Measurements from ENCODE around the gene SLC16A7. TPM values are rescaled to one million over a fixed set of nuclear protein-coding genes. Genes with fewer than 3 reads are reported as not detected.

SLC16A7 gene
- total and polyA plus RNA-seq, 4 donors = 0.88 to 60.2 (median 25.6) TPM

DNA sequence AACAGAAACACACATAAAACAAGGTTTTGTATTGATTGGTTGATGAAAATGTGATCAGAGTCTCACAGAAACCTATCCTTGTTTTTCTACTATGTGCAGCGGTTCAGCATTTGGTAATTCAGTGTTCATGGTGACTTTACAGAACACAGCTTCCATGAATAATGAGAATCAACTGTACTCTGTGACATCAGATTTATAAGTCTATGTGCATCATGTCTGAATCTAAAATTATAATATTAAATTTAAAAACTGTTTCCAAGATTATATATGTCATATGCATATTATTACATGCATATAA is 104.3 kb downstream of the SLC16A7 start:
- no peak overlapping the region for H3K27ac ChIP-seq (ENCODE audit: low read depth in 1 of 2, low read length in 2 of 2)
- DNase-seq (no peak), ATAC-seq (ENCODE audit: low FRiP score) (no peak)
- H3K9me3 ChIP-seq (ENCODE audit: control insufficient read depth, low read length) = no peaks in the 10 kb centered on the region
- 51 to 62% methylated on average over 1 of the region's 1 CpG for WGBS, 2 donors
- H3K27me3 ChIP-seq (ENCODE audit: control insufficient read depth in 1 of 2, insufficient read depth in 2 of 2, low read length in 1 of 2) = no peaks in the 10 kb centered on the region
- intact Hi-C loops (cut with DNase I) = no loop called here
- no peak overlapping the region for H3K4me3 ChIP-seq (ENCODE audit: low read length in 2 of 2)
- no peaks in the 10 kb centered on the region for H3K36me3 ChIP-seq (ENCODE audit: control insufficient read depth in 1 of 2, insufficient read depth in 2 of 2, low read length in 1 of 2)
- no peaks in the 10 kb centered on the region for H3K4me1 ChIP-seq (ENCODE audit: control insufficient read depth in 1 of 2, insufficient read depth in 2 of 2, low read length in 2 of 2)

DNA sequence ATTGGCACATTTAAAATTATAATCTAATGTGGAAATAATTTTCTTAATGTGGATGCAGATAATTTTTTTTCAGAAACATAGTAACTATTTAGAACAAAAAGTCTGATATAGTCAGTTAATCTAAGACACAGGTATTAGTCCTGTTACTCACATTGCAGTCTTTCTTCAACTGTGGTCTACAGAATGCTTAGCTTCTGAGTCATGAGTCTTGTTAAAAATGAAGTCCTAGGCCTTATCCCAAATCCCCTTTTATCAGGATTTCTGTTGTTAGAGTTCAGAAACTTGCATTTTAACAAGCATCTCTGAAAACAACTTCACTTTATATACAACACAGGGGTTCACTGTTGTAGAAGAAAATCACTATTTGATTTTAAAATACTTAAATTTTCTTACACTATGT is 112.2 kb downstream of the SLC16A7 start:
- H3K36me3 ChIP-seq (ENCODE audit: control insufficient read depth in 1 of 2, insufficient read depth in 2 of 2, low read length in 1 of 2) = no peaks in the 10 kb centered on the region
- DNase-seq = no peak
- no peak for ATAC-seq (ENCODE audit: low FRiP score)
- intact Hi-C loops (cut with DNase I) = no loop called here
- H3K27me3 ChIP-seq (ENCODE audit: control insufficient read depth in 1 of 2, insufficient read depth in 2 of 2, low read length in 1 of 2) = no peaks in the 10 kb centered on the region
- H3K9me3 ChIP-seq (ENCODE audit: control insufficient read depth, low read length) = no peaks in the 10 kb centered on the region
- no peaks in the 10 kb centered on the region for H3K4me1 ChIP-seq (ENCODE audit: control insufficient read depth in 1 of 2, insufficient read depth in 2 of 2, low read length in 2 of 2)
- H3K4me3 ChIP-seq (ENCODE audit: low read length in 2 of 2) = no peak overlapping the region
- no peak overlapping the region for H3K27ac ChIP-seq (ENCODE audit: low read depth in 1 of 2, low read length in 2 of 2)

DNA sequence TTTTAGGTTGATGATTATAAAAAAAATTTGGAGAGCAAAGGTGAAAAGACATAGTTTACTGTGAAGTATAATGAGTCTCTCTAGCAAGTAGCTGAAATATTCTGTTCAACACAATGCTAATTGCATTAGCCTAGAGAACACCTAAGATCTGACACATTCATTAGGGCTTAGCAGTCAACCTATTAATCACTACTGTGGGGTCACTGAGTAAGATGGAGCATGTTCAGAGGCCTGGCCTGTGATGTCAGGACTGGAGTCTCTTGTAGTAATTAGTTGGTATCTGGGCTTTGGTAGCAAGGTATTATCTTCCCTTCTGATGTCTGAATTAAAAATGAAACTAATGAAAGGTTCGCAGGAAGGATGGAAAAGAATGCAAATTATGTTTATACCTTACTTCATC is 112.7 kb downstream of the SLC16A7 start:
- no peak overlapping the region for H3K27ac ChIP-seq (ENCODE audit: low read depth in 1 of 2, low read length in 2 of 2)
- H3K9me3 ChIP-seq (ENCODE audit: control insufficient read depth, low read length) = no peaks in the 10 kb centered on the region
- no peak overlapping the region for H3K4me3 ChIP-seq (ENCODE audit: low read length in 2 of 2)
- 100% methylated on average over 1 of the region's 1 CpG for WGBS, 2 donors
- no peaks in the 10 kb centered on the region for H3K4me1 ChIP-seq (ENCODE audit: control insufficient read depth in 1 of 2, insufficient read depth in 2 of 2, low read length in 2 of 2)
- intact Hi-C loops (cut with DNase I) = no loop called here
- H3K27me3 ChIP-seq (ENCODE audit: control insufficient read depth in 1 of 2, insufficient read depth in 2 of 2, low read length in 1 of 2) = no peaks in the 10 kb centered on the region
- DNase-seq = no peak
- H3K36me3 ChIP-seq (ENCODE audit: control insufficient read depth in 1 of 2, insufficient read depth in 2 of 2, low read length in 1 of 2) = no peaks in the 10 kb centered on the region
- no peak for ATAC-seq (ENCODE audit: low FRiP score)

DNA sequence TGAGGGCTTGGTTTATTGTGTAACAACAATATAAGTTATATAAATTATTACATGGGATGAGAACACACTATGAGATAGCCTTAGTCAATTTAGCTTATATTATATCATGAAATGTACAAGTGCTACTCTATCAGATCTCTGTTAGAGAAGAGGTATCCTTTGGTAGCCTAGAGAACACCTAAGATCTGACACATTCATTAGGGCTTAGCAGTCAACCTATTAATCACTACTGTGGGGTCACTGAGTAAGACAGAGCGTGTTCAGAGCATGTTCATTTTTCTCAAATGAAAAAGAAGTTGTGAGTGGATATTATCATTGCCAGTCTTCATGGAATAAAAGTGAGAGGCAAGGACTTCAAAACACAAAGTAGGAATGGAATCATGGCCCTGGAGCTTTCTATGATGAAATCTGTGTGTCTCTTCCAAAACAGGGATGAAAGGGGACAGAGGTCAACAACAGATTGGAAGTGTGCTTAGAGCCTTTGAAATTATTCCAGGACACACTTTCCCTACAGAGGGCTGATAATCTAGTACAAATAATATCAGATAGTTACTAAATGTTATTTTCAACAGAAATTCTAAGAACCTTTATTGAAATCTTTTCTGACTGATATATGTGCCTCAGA is 114.3 kb downstream of the SLC16A7 start:
- no peak overlapping the region for H3K27ac ChIP-seq (ENCODE audit: low read depth in 1 of 2, low read length in 2 of 2)
- ATAC-seq (ENCODE audit: low FRiP score) = no peak
- H3K27me3 ChIP-seq (ENCODE audit: control insufficient read depth in 1 of 2, insufficient read depth in 2 of 2, low read length in 1 of 2) = no peaks in the 10 kb centered on the region
- H3K9me3 ChIP-seq (ENCODE audit: control insufficient read depth, low read length) = no peaks in the 10 kb centered on the region
- 41 to 95% methylated on average over 1 of the region's 1 CpG for WGBS, 2 donors
- H3K4me3 ChIP-seq (ENCODE audit: low read length in 2 of 2) = no peak overlapping the region
- intact Hi-C loops (cut with DNase I) = no loop called here
- no peaks in the 10 kb centered on the region for H3K36me3 ChIP-seq (ENCODE audit: control insufficient read depth in 1 of 2, insufficient read depth in 2 of 2, low read length in 1 of 2)
- H3K4me1 ChIP-seq (ENCODE audit: control insufficient read depth in 1 of 2, insufficient read depth in 2 of 2, low read length in 2 of 2) = no peaks in the 10 kb centered on the region
- DNase-seq = no peak

DNA sequence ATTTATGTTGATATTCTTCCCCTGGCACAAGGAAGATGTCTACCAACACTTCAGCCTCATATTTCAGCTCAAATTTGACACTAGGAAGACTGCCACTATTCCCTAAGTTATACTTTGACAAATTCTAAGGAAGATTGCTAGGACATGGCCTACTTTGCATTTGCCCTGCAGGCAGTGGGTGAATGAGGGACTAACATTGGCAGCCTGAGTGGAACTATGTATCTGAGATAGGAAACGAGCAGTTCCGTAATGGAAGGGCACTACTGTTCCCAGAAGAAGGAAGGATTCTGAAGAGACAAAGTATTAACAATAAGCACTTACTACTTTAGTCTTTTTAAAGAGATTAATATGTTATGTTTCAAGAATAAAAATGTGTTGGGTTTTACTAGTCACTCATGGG is 115.1 kb downstream of the SLC16A7 start:
- no peaks in the 10 kb centered on the region for H3K27me3 ChIP-seq (ENCODE audit: control insufficient read depth in 1 of 2, insufficient read depth in 2 of 2, low read length in 1 of 2)
- H3K36me3 ChIP-seq (ENCODE audit: control insufficient read depth in 1 of 2, insufficient read depth in 2 of 2, low read length in 1 of 2) = no peaks in the 10 kb centered on the region
- 63 to 73% methylated on average over 2 of the region's 2 CpGs for WGBS, 2 donors
- no peak overlapping the region for H3K4me3 ChIP-seq (ENCODE audit: low read length in 2 of 2)
- H3K4me1 ChIP-seq (ENCODE audit: control insufficient read depth in 1 of 2, insufficient read depth in 2 of 2, low read length in 2 of 2) = no peaks in the 10 kb centered on the region
- H3K27ac ChIP-seq (ENCODE audit: low read depth in 1 of 2, low read length in 2 of 2) = no peak overlapping the region
- no peak for ATAC-seq (ENCODE audit: low FRiP score)
- H3K9me3 ChIP-seq (ENCODE audit: control insufficient read depth, low read length) = no peaks in the 10 kb centered on the region
- intact Hi-C loops (cut with DNase I) = no loop called here
- no peak for DNase-seq

DNA sequence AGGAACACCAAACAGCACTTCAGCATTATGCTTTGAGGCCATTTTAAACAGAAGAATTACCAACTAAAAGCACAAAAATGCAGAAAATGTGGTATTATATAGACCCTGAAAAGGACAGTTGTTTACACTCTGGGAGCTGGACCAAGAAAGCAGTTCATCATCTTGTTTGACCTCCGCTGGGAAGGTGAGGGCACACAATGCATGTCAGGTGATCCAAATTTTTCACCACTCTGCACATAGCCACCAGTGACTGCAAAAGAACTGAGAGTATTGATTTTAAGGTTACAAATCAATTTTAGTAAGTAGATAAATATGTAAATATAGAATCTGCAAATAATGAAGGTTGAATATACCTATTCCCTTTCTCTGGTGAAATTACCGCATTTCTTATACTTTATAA is 119.6 kb downstream of the SLC16A7 start:
- Histone ChIP-seq H3K36me3 (ENCODE audit: control insufficient read depth in 1 of 2, insufficient read depth in 2 of 2, low read length in 1 of 2) (no peaks in the 10 kb centered on the region), H3K4me1 (ENCODE audit: control insufficient read depth in 1 of 2, insufficient read depth in 2 of 2, low read length in 2 of 2) (no peaks in the 10 kb centered on the region), H3K9me3 (ENCODE audit: control insufficient read depth, low read length) (no peaks in the 10 kb centered on the region), H3K27me3 (ENCODE audit: control insufficient read depth in 1 of 2, insufficient read depth in 2 of 2, low read length in 1 of 2) (no peaks in the 10 kb centered on the region), H3K4me3 (ENCODE audit: low read length in 2 of 2) (no peak overlapping the region), H3K27ac (ENCODE audit: low read depth in 1 of 2, low read length in 2 of 2) (no peak overlapping the region)
- no peak for DNase-seq
- ATAC-seq (ENCODE audit: low FRiP score) = no peak
- 96 to 99% methylated on average over 2 of the region's 2 CpGs for WGBS, 2 donors
- intact Hi-C loops (cut with DNase I) = no loop called here

DNA sequence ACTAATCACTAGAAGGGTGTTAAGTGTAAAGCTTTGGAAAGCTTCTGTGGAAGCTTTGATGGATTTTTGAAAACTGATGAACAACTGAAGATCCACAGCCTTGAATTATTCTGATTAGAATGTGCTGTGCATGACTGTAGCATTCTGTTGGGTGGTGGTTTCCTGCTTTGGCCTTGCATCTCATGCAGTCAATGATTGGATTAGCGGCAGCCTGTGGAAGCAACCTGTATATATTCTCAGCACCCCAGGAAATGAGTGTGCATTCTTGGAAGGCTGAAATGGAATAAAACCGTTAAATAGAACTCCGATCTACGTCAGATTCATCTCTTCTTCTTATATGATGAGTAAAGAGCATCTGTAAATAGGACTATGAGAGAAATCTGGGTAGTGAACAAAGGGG is 120.2 kb downstream of the SLC16A7 start:
- H3K27me3 ChIP-seq (ENCODE audit: control insufficient read depth in 1 of 2, insufficient read depth in 2 of 2, low read length in 1 of 2) = no peaks in the 10 kb centered on the region
- WGBS, 2 donors = 84 to 98% methylated on average over 4 of the region's 4 CpGs
- DNase-seq (no peak), ATAC-seq (ENCODE audit: low FRiP score) (no peak)
- intact Hi-C loops (cut with DNase I) = no loop called here
- no peaks in the 10 kb centered on the region for H3K36me3 ChIP-seq (ENCODE audit: control insufficient read depth in 1 of 2, insufficient read depth in 2 of 2, low read length in 1 of 2)
- H3K9me3 ChIP-seq (ENCODE audit: control insufficient read depth, low read length) = no peaks in the 10 kb centered on the region
- H3K27ac ChIP-seq (ENCODE audit: low read depth in 1 of 2, low read length in 2 of 2) = no peak overlapping the region
- no peak overlapping the region for H3K4me3 ChIP-seq (ENCODE audit: low read length in 2 of 2)
- no peaks in the 10 kb centered on the region for H3K4me1 ChIP-seq (ENCODE audit: control insufficient read depth in 1 of 2, insufficient read depth in 2 of 2, low read length in 2 of 2)

DNA sequence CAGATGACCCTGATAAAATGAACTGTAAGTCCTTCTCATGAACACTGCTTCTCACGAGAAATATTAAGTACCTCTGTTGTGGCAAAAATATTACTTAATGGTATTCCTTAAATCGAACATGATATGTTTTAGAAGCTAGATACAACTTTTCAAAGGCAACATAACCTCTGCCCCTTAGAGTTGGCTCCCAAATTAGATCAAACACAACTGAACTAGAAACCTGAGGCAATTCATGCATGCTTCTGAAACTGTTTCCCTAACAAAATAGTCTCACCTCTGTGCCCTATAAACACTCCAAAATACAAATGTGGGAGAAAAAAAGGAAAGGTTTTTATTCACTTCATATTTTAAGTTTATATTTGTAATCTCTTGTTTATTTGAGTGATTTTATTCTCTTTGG is 121.6 kb downstream of the SLC16A7 start:
- Histone ChIP-seq H3K4me3 (ENCODE audit: low read length in 2 of 2) (no peak overlapping the region), H3K36me3 (ENCODE audit: control insufficient read depth in 1 of 2, insufficient read depth in 2 of 2, low read length in 1 of 2) (no peaks in the 10 kb centered on the region), H3K4me1 (ENCODE audit: control insufficient read depth in 1 of 2, insufficient read depth in 2 of 2, low read length in 2 of 2) (no peaks in the 10 kb centered on the region), H3K27ac (ENCODE audit: low read depth in 1 of 2, low read length in 2 of 2) (no peak overlapping the region), H3K27me3 (ENCODE audit: control insufficient read depth in 1 of 2, insufficient read depth in 2 of 2, low read length in 1 of 2) (no peaks in the 10 kb centered on the region), H3K9me3 (ENCODE audit: control insufficient read depth, low read length) (no peaks in the 10 kb centered on the region)
- 9 to 11% methylated on average over 2 of the region's 2 CpGs for WGBS, 2 donors
- ATAC-seq (ENCODE audit: low FRiP score) (no peak), DNase-seq (no peak)
- intact Hi-C loops (cut with DNase I) = no loop called here

DNA sequence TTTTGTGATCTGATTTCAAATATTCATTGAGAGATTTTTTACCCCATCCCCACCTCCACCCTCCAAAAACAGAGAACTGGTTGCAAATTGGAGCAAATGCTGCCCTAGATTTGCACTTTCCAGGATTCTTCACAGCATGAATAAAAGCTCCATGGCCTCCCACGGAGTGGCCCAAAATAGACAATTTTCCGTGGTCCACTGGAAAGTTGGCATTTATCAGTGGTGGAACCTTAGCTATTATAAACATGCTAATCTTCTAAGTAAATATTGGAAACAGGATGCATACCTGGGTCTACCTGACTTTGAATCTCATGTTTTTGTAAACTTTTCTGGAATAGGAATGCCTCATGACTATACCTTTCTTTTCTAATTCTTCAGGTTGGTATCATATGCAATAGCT is 123.9 kb downstream of the SLC16A7 start:
- Histone ChIP-seq H3K4me3 (ENCODE audit: low read length in 2 of 2) (no peak overlapping the region), H3K27me3 (ENCODE audit: control insufficient read depth in 1 of 2, insufficient read depth in 2 of 2, low read length in 1 of 2) (no peaks in the 10 kb centered on the region), H3K27ac (ENCODE audit: low read depth in 1 of 2, low read length in 2 of 2) (no peak overlapping the region), H3K4me1 (ENCODE audit: control insufficient read depth in 1 of 2, insufficient read depth in 2 of 2, low read length in 2 of 2) (no peaks in the 10 kb centered on the region), H3K9me3 (ENCODE audit: control insufficient read depth, low read length) (no peaks in the 10 kb centered on the region), H3K36me3 (ENCODE audit: control insufficient read depth in 1 of 2, insufficient read depth in 2 of 2, low read length in 1 of 2) (no peaks in the 10 kb centered on the region)
- intact Hi-C loops (cut with DNase I) = no loop called here
- DNase-seq (no peak), ATAC-seq (ENCODE audit: low FRiP score) (no peak)
- WGBS, 2 donors = 17 to 26% methylated on average over 2 of the region's 2 CpGs
